NCI-H2227 treated with DMSO at 0.1 percent for 48 hours (cell line): Measurements from ENCODE around the gene FNDC3B.
"Not testable (repeated sequence)": the region's sequence is repeated elsewhere in the genome, so short reads cannot be mapped to it uniquely, and the experiment has no call there.

Experiments used
- DNase-seq: peaks from one replicate; lab custom pipeline; 2025; lab: John Stamatoyannopoulos, UW

FNDC3B gene

DNA sequence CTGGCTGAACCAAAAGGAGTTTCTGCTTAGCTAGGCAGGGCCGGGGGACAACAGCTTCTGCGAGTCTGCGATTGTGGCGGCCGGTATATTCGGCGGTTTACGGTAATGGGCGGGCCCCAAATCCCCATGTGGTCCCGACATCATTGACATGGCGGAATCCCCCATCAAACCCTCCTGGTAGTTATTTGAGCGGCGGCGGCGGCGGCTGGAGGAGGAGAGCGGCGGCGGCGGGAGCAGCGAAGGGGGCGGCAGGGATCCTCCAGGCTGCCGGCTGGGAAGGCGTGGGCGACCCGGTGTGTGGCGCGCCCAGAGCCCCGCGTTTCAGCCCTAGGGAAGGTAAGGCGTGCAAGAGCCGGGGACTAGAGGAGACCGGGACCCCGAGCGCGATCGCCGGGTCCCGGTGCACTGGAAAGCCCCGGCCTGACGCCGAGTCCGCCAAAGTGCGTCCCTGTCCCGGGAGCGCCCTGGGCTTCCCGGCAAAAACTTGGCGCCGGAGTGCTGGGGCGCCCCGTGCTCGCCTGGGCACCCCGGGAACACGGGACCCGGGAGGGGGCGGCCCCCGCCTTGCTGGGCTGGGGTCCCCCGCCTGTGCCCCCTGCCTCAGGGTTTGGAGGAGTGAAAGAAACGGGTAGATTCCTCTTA, at the start of gene FNDC3B:
Gene FNDC3B (plus strand): TSS at position 143 of the 642 bp plus-strand sequence. CDS start 72,902 bp downstream, outside the sequence.
- DNase-seq, result peak; percentile 86

DNA sequence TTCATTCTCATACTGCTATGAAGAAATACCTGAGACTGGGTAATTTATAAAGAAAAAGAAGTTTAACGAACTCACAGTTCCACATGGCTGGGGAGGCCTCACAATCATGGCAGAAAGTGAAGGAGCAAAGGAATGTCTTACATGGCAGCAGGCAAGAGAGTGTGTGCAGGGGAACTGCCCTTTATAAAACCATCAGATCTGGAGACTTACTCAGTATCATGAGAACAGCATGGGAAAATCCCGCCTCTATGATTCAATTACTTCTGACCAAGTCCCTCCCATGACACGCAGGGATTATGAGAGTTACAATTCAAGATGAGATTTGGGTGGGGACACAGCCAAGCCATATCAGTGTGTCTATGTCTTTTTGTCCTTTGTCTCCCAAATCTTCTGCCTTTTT, 49.1 kb upstream of the FNDC3B start:
- not testable (repeated sequence) for DNase-seq

DNA sequence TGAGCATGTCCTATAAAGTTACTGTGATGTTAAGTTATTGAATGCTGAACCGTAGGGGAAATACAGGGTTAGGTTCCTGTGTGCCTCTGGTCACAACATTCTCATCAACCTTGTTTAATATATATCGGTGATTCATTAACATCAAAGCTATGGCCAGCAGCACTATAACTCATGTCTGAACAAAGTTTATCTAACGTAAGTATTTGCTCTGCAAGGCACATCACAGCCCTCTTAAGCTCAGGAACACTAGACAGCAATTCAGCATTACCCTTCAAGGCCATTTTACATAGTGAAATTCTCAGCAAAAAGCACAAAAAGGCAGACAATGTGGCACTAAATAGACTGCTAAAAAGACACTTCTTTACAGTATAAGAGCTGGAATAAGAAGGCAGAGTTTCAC, 48.2 kb upstream of the FNDC3B start:
- DNase-seq, result no peak

DNA sequence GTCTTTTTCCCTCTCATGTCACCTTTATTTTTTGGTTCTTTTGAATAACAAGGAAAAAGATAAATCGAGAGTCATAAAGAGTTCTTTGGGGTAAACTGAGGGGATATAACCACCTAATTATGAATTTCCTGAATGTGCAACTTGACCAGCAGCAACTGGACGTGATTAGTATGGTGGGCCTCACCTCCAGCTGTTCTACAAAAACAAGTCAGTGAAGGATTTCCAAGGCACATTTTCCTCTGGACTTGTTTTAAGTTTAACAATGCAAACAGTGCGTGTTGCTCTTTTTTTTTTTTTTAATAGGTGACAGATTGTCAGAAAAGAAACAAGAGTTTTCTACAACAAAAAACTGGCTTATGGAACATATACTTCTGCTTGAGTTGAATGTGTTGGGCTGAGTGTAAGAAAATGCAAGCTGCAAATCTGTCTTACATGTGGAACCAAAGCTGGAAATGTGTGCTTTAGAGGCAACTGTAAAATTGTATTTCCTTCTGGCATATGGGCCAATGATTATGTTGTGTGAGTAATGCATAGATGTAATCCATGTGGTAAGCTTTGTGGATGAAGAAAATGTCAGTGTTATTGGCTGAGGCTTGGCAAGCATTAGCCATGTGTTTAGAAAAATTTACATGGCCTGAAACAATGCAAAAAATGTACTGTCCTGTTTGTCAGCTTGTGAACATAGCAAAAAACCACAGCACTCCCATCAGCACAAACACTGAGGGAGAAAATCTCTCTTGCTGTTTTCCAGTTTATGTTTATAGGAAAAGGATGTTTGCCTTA, 44.5 kb upstream of the FNDC3B start:
- no peak for DNase-seq

DNA sequence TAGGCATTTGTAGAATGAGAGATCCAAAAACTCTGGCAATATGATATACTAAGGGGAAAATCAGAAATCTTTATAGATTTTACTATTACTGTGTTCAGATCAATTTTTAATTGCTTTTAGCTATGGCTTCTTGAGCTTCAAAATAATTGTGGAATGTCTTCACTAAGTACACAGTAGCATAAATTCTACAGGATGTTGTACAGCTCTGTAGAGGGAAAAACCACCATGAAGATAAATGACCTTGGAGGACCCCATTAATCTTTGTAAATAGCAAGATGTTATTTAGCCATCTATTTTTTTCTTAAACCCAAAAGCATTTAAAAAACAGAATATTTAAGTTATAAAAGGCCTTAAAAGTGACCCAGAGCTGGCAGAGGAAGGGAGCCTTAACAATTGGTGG, 43.9 kb upstream of the FNDC3B start:
- no peak for DNase-seq

DNA sequence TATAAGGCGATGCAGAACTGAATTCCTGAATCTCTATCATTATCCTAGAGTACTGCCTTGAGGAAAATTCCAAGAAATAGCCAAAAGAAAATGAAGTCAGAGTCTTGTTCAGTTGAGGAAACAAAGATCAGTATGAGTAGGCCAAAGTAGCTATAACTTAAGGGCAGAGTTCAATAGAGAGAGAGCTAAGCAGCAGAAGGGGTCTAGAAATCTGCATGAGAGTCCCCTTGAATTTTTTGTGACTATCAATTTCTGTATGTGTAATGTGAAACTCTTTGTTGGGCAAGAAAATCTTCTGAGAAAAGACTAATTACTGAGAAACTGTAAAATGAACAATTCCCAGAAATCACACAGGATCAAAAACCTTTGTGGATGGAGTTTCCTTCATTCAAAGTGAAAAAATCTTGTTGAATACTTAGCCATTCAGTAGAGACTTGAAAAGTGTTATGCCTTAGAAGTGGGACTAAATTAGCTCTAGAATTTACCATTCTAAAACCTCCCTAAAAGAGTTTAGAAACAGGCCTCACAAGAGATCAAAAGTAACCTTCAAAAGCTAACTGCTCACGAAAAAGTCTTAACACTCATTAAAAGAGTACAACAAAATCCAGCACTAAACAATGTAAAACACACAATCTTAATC, 43.1 kb upstream of the FNDC3B start:
- no peak for DNase-seq

DNA sequence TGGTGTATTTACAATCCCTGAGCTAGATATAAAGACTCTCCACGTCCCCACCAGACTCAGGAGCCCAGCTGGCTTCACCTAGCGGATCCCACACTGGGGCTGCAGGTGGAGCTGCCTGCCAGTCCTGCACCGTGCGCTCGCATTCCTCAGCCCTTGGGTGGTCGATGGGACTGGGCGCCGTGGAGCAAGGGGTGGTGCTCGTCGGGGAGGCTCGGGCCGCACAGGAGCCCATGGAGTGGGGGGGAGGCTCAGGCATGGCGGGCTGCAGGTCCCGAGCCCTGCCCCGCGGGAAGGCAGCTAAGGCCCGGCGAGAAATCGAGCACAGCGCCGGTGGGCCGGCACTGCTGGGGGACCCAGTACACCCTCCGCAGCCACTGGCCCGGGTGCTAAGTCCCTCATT, 40.6 kb upstream of the FNDC3B start:
- DNase-seq, result not testable (repeated sequence)

DNA sequence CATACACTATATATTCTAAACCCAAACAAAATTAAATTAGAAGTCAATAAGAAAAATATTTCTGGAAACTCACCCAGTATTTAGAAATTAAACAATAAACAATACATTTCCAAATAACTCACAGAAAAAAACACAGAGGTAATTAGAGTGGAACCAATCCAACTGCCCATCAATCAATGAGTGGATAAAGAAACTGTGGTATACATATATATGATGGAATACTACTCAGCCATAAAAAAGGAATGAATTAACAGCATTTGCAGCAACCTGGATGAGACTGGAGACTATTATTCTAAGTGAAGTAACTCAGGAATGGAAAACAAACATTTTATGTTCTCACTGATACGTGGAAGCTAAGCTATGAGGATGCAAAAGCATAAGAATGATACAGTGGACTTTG, 37.8 kb upstream of the FNDC3B start:
- not testable (repeated sequence) for DNase-seq

DNA sequence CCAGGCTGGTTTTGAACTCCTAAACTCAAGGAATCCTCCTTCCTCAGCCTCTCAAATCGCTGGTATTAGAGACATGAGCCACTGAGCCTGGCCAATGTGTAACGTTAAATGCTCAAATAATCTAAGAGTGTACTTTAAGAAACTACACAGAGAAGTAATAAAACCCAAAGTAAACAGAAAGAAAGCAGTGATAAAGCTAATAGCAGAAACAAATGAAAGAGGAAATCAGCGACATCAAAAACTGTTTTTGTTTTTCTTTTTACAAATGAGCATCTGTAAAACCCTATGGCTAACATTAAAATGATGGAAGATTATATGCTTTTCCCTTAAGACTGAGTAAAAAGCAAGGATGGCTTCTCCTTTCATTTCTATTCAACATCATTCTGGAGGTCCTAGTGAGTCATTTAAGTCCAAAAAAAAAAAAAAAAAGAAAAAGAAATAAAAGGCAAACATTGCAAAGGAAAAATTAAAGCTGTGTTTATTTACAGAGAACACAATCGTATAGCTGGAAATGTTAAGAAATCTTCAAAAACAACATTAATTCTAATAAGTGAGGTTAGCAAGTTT, 36.8 kb upstream of the FNDC3B start:
- DNase-seq, result no peak

DNA sequence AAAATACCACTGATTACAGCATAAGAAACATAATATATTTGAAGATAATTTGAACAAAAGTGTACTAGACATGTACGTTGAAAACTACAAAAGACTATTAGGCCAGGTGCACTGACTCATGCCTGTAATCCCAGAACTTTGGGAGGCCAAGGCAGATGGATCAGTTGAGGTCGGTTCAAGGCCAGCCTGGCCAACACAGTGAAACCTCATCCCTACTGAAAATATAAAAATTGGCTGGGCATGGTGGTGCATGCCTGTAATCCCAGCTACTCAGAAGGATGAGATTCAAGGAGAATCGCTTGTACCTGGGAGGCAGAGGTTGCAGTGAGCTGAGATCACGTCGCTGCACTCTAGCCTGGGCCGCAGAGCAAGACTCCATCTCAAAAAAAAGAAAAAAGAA, 36.2 kb upstream of the FNDC3B start:
- no peak for DNase-seq

DNA sequence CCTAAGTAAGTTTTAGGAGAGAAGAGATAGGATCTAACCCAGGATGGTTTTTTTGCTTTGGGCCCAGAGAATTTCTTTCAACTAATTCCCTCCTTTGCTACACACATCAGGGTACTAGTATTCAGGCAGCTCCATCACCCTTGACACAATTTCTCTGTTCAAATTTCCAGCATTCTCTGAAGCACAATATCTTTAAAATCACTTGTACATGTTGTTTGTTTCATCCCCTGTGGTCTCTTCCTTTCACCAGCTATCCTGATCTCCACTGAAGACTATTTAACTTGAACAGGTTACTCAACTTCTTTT, 32.4 kb upstream of the FNDC3B start:
- no peak for DNase-seq

DNA sequence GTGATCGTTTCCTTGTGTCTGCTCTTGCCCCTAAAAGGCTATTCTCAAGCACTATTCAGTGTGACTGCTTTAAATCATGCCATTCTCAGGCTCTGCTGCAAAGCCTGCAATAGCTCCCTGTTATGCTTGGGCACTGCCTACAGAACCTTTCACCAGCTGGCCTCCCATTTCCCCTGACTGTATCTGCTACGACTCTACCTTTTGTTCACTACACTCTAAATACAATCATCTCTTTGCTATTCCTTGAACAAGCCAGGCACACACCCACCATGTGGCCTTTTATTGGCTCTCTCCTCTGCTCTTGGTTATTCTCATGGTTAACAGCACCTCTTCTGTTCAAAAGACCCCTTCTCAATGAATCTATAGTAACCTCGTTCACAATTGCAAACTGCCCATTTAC, 29.6 kb upstream of the FNDC3B start:
- DNase-seq, result no peak

DNA sequence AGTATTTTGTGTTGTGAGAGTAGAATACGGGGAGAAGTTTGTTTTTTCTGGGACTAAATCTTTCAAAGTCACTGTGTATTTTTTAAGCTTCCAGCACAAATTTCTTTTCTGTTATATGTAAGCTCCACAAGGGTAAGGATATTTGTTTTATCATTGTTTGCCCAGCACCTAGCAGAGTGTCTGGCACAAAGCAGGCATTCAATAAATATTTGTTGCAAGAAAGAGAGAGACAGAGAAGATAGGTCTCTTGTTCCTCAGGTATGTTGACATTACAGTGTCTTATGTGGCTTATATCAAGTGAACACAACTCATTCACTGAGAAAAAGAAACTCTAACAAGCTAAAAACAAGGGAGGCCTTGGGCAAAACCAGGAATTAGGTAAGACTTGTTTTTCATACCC, 26.6 kb upstream of the FNDC3B start:
- DNase-seq, result no peak

DNA sequence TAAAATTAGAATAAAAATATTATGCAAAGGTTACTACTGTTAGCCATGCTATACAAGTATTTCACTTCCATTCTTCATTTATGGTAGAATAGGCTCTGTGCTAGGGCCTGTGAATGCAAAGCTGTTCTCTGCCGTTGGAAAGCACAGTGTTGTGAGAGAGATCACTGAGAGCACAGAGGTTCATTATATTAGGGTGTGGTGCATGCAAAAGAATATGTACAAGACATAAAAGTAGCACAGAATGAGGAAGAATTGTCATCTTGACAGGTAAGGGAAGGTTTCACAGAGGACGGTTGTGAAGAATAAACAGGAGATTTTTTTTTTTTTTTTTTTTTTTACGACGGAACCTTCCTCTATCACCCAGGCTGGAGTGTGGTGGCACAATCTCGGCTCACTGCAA, 25.2 kb upstream of the FNDC3B start:
- DNase-seq, result no peak

DNA sequence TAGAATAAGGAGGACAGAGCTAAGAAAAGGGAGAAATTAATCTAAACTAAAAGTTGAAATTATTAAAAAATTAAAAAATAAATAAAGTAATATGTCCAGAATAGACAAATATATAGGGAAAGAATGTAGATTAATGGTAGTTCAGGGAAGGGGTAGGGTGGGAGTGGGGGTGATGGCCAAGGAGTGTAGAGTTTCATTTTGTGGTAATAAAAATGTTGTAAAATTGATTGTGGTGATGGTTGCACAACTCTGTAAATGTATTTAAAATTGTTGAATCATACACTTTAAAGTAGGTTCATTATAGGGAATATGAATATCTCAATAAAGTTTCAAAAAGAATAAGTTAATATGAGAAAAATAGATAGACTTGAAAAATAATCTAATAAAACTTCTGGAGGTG, 21.0 kb upstream of the FNDC3B start:
- DNase-seq, result no peak

DNA sequence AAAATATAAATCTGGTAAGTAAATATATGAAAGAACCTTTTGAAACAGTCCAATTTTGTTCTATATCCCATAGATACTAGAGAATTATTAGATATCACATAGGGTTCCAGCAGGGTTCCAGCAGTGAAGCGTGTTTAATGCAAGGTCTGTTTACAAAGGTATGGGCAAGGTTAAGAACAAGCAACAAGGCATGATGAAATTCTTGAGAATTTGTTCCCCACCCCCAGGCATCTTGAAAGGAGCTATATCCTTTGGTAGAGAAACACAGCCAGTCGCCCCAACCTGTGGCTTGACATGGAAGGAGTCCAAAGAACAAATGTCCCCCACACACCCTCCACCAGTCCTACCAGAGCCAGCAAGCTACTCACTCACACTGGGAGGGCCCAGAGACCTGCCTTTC, 18.6 kb upstream of the FNDC3B start:
- DNase-seq, result no peak

DNA sequence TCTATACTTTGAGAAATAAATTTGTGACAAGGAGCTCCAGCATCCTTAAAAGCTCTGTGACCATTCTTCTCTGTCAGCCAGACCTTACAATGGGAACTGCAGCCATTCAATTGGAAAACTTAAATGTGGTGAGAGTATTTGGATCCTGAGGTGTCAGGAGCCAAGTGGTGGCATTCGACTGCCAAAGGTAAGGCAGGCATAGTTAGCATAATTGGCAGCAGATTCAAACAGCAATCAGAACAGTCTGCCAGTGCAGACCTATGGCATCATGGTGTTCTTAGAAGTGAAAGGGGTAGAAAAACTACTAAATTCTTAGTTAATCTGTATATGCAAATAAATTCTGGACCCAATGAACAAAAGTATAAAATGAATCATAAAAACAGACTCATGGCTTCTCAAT, 18.2 kb upstream of the FNDC3B start:
- DNase-seq, result no peak

DNA sequence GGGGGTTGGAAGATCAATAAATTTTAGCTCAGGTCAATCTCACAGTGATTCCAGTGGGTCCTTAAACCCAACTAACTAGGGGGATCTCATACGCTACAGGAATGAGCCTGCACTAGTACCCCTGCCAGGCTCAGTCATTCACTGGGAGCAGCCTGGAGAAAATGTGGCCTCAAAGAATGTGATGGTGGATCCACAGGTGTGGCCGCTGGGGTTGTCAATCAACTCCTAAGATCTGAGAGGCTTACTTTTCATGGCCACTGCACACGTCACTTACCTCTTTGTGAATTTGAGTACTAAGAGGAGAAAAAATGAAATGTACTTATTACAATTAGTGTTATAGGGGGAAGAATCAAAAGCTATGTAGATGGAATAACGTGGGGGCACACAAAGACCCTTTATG, 17.5 kb upstream of the FNDC3B start:
- DNase-seq, result no peak

DNA sequence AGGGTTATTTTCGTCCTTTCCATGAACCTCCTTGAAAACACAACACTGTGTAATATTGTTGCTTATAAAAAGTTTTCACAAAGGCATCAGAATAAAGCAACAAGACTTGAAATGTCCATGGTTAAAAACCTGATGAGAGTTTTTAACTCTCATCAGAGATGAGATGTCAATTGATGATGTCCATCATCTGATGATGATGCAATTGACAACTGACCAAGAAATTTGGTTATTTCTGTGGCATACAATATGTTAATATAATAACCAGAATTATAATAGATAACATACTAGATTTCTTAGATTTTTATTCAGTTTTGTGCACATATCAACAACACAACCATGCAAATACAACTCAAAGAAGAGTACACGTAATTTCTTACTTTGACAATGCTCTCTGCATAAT, 15.5 kb upstream of the FNDC3B start:
- no peak for DNase-seq

DNA sequence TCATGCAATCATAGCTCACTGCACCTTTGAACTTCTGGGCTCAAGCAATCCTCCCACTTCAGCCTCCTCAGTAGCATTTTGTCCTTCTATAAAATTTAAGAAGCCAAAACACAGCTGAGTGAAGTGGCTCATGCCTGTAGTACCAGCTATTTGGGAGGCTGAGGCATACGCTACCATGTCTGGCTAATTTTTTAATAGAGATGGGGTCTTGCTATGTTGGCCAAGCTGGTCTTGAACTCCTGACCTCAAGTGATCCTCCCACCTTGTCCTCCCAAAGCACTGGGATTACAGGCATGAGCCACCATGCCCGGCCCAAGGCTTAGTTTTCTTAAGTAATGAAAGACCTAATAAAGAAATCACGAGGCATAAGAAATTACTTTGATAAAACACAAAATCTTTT, 14.7 kb upstream of the FNDC3B start:
- no peak for DNase-seq

DNA sequence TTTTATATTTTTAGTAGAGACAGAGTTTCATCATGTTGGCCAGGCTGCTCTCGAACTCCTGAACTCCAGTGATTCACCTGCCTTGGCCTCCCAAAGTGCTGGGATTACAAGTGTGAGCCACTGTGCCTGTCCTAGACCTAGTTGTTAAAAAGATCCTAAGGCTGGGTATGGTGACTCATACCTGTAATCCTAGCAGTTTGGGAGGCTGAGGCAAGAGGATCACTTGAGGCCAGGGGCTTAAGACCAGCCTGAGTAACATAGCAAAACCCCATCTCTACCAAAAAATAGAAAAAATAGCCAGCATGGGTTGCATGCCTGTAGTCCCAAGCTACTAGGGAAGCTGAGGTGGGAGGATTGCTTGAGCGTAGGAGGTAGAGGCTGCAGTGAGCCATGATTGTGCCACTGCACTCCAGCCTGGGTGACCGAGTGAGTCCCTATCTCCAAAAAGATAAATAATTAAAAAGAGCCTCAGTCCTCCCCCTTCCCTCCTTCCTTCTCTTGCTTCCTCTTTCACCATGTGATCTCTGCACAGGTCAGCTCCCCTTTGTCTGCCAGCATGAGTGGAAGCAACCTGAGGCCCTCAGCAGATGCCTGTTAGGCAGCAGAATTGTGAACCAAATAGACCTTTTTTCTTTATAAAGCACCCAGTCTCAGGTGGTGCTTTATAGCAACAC, 9.8 kb upstream of the FNDC3B start:
- DNase-seq, result no peak

DNA sequence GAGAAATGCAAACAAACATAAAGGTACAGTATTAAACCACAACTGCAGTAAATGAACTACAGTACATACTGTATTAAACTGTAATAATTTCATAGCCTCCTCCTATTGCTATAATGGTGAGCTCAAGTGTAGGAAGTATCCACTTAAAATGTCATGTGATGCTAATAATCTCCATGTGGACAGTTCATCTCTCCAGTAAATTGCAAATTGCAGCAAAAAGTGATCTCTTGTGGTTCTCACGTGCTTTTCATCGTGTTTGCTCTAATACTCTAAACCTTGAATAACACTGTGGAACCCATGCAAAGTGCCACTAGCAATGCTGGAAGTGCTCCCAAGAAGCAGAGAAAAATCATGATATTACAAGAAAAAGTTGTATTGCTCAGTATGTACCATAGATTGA, 9.2 kb upstream of the FNDC3B start:
- DNase-seq, result no peak

DNA sequence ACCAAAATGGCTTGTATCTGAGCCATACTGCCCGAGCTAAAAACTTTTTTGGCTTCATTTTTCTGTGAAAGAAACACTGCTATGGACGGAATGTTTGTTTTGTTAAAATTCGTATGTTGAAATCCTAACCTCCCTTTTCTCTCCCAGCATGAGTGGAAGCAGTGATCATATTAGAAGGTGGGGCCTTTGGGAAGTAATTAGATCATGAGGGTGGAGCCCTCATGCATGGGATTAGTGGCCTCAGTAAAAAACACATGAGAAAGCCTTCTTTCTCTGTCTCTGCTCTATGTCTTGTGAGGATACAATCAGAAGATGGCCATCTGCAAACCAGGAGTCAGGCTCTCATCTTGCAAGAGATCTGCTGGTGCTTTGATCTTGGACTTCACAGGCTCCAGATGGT, 7.4 kb upstream of the FNDC3B start:
- no peak for DNase-seq
